ENCODE measurements around the gene NUP153.

- no peak for TF ChIP-seq MAX (IDR thresholded peaks at IDR 0.05; ENCODE audit: low read depth)
- no peak for TF ChIP-seq CTCF (IDR thresholded peaks at IDR 0.05)
- no peak for TF ChIP-seq REST (IDR thresholded peaks at IDR 0.05; ENCODE audit: low read depth, low read length)
- TF ChIP-seq USF2 (IDR thresholded peaks at IDR 0.05; ENCODE audit: borderline replicate concordance, low read depth, low read length): no peak
- TF ChIP-seq RAD21 (IDR thresholded peaks at IDR 0.05; ENCODE audit: low read length): no peak
- TF ChIP-seq TEAD4 (IDR thresholded peaks at IDR 0.05; ENCODE audit: borderline replicate concordance, insufficient read depth): no peak
- TF ChIP-seq RXRA (IDR thresholded peaks at IDR 0.05; ENCODE audit: borderline replicate concordance, low read depth): no peak
These were observed 113.5 kb downstream of the NUP153 start for GRCh38 chr6:17593246-17593645.

Data from SK-N-SH (cell line).